ENCODE results near the gene VAV3.

GRCh38 chr1:107538502-107538901 is 426.5 kb downstream of the VAV3 start:
- TF ChIP-seq FOXJ3 (CRISPR knock-in tag; IDR thresholded peaks at IDR 0.05; ENCODE audit: borderline replicate concordance), result no peak
- no peak for TF ChIP-seq STAT5B (CRISPR knock-in tag; IDR thresholded peaks at IDR 0.05)
- TF ChIP-seq HOXA7 (CRISPR knock-in tag; IDR thresholded peaks at IDR 0.05), result no peak
- TF ChIP-seq SKIL (CRISPR knock-in tag; IDR thresholded peaks at IDR 0.05; ENCODE audit: borderline replicate concordance), result no peak
- TF ChIP-seq ZNF24 (IDR thresholded peaks at IDR 0.05), result no peak
- no peak for TF ChIP-seq CREB1 (IDR thresholded peaks at IDR 0.05)
- no peak for TF ChIP-seq CREB1 (CRISPR knock-in tag; IDR thresholded peaks at IDR 0.05)
- TF ChIP-seq EZH2 (conservative IDR thresholded peaks at IDR 0.05; ENCODE audit: low read depth, low read length), result no peak
- TF ChIP-seq CTCF (CRISPR knock-in tag; IDR thresholded peaks at IDR 0.05), result no peak
- TF ChIP-seq ZNF431 (CRISPR knock-in tag; IDR thresholded peaks at IDR 0.05; ENCODE audit: borderline replicate concordance, low read depth), result no peak
- no peak for TF ChIP-seq ATF2 (CRISPR knock-in tag; IDR thresholded peaks at IDR 0.05)
- no peak for TF ChIP-seq PBX2 (CRISPR knock-in tag; IDR thresholded peaks at IDR 0.05)
- no peak for TF ChIP-seq USF2 (IDR thresholded peaks at IDR 0.05; ENCODE audit: low read depth, low read length)
- no peak for TF ChIP-seq USF2 (CRISPR knock-in tag; IDR thresholded peaks at IDR 0.05; ENCODE audit: borderline replicate concordance)
- no peak for TF ChIP-seq MAX (IDR thresholded peaks at IDR 0.05)
